Panc1 (cell line): ENCODE data around the gene SFPQ. TPM values are rescaled to one million over a fixed set of nuclear protein-coding genes. Genes with fewer than 3 reads are reported as not detected.

Experiments
- ATAC-seq: fragments of 200-7000 bp; cut with Tn5 transposase; 2 replicates; pipeline ENCODE4 v1.9.1; 2020; ENCODE audit warnings: mild to moderate bottlenecking, moderate library complexity
- BruUV-seq: library from RNA; stranded (reverse); fragments of 400-500 nt; replicated peaks from 2 replicates; lab custom pipeline; 2021; lab: Mats Ljungman, UMichigan
- CTCF ChIA-PET: fragments of 300-600 bp; sonication (Branson Sonifier 250); formaldehyde crosslinking; loops from one replicate; lab custom pipeline; 2022; ENCODE audit warnings: antibody characterized with exemption; lab: Charles Lee
- POLR2A ChIA-PET: fragments of 300-600 bp; sonication (Branson Sonifier 250); formaldehyde crosslinking; loops from one replicate; lab custom pipeline; 2022; ENCODE audit warnings: antibody characterized with exemption; lab: Charles Lee
- DNase-seq: peaks from one replicate; pipeline ENCODE4 v3.0.0-alpha.2; 2010; ENCODE audit warnings: low read depth, low spot score
- H3K27ac ChIP-seq: 2 replicates; pipeline ENCODE4 v1.5.1; 2011; ENCODE audit warnings: mild to moderate bottlenecking, low read length, inconsistent platforms
- H3K27me3 ChIP-seq: fragments of 200-500 bp; sonication (Bioruptor generic); 2 replicates; pipeline ENCODE4 v1.6.0; 2014; ENCODE audit warnings: low read length, inconsistent platforms; ENCODE audit not compliant: control insufficient read depth, insufficient read depth
- H3K36me3 ChIP-seq: fragments of 200-500 bp; sonication (Bioruptor generic); 2 replicates; pipeline ENCODE4 v1.5.1; 2014; ENCODE audit warnings: inconsistent platforms, mild to moderate bottlenecking, low read length, moderate library complexity; ENCODE audit not compliant: control insufficient read depth, insufficient read depth
- H3K4me1 ChIP-seq: 2 replicates; pipeline ENCODE4 v1.5.1; 2011; ENCODE audit warnings: inconsistent platforms, mild to moderate bottlenecking, low read length, moderate library complexity; ENCODE audit not compliant: control insufficient read depth, insufficient read depth
- H3K4me3 ChIP-seq, 2 experiments: 2 replicates each; pipeline ENCODE4 v1.5.1; 2011 to 2012; ENCODE audit warnings: low read depth in 2 of 2, low read length in 2 of 2, mild to moderate bottlenecking in 2 of 2, inconsistent platforms in 1 of 2, moderate library complexity in 1 of 2
- H3K9me3 ChIP-seq: fragments of 200-500 bp; sonication (Bioruptor generic); 2 replicates; pipeline ENCODE4 v1.5.1; 2014; ENCODE audit warnings: low read depth, mild to moderate bottlenecking, inconsistent platforms, low read length, moderate library complexity; ENCODE audit not compliant: control insufficient read depth, insufficient read depth
- POLR2AphosphoS5 ChIP-seq: IDR thresholded peaks from 2 replicates; pipeline ENCODE4 v1.6.1; 2012; ENCODE audit warnings: mild to moderate bottlenecking, low read depth, low read length, moderate library complexity
- REST ChIP-seq, 2 experiments: IDR thresholded peaks; 2 replicates each; pipeline ENCODE4 v1.6.1; 2011 to 2012; ENCODE audit warnings: low read depth in 2 of 2, control low read depth in 1 of 2, low read length in 1 of 2, mild to moderate bottlenecking in 1 of 2, moderate library complexity in 1 of 2; ENCODE audit not compliant: insufficient read depth in 1 of 2
- SIN3A ChIP-seq: IDR thresholded peaks from 2 replicates; pipeline ENCODE4 v1.6.1; 2012; ENCODE audit warnings: low read depth, mild to moderate bottlenecking, low read length, moderate library complexity, borderline replicate concordance; ENCODE audit not compliant: insufficient read depth
- TCF7L2 ChIP-seq: IDR thresholded peaks from 2 replicates; pipeline ENCODE4 v1.6.1; 2011; ENCODE audit warnings: mild to moderate bottlenecking, low read depth, low read length, inconsistent platforms
- in situ Hi-C: cut with HindIII; loops from 2 replicates; pipeline ENCODE4 v1.10.0; 2016; ENCODE audit warnings: low sequenced_read_pairs, low pct_unique_long_range_greater_than_20kb
- intact Hi-C: fragments of 100-400 bp; cut with micrococcal nuclease; formaldehyde crosslinking; loops from one replicate; pipeline ENCODE4 v1.10.0; 2022; ENCODE audit not compliant: unreplicated experiment
- total RNA-seq: library from RNA; stranded (reverse); gene quantifications from one replicate; pipeline ENCODE4 v1.2.1, GENCODE V29; 2021; ENCODE audit not compliant: unreplicated experiment
- TF ChIP-seq, protein P1 (sequence below): fragments of 450-650 bp; IDR thresholded peaks from 2 replicates; pipeline ENCODE4 v1.5.1; 2017; ENCODE audit warnings: mild to moderate bottlenecking

SFPQ gene
- total RNA-seq, 1 experiment from 2014 or later, result 266 TPM

DNA sequence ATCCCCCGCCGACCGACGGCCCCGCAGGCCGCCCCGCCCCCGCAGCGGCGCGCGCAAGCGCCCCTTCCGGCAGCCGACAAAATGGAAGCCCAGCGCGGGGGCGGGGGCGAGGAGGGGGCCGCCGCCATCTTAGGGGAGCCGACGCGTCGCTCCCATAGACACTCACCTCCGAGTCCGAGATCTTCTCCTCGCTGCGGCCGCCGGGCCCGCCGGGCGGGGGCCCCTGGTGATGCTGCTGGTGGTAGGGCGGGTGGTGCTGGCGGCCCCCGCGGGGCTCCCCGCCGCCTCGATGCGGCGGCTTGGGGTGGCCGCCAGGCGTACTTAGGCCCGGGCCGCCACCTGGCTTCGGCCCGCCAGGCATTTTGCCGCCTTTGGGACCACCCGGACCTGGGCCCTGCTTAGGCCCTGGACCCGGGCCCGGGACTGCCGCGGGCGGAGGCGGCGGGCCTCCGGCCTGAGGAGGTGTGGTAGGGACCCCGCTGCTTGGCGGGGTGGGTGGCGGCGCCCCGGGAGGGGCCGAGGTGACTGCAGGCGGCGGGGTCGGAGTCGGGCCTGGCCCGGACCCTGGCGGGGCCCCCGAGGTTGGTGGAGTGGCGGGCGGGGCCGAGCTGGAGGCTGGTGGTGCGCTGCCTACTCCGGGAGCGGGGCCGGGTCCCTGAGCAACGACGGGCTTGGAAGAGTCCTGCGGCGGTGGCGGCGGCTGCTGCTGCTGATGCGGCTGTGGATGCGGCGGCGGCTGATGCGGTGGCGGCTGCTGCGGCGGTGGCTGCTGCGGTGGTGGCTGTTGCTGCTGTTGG lies 691 bp downstream of the SFPQ start:
- CTCF ChIA-PET, result no interaction called here
- Histone ChIP-seq H3K4me1 (peaks cover 20% of the 10 kb centered on the region), H3K27me3 (no peaks in the 10 kb centered on the region), H3K36me3 (peaks cover 43% of the 10 kb centered on the region), H3K4me3 (peak overlapping the region; percentile 84 to 86), H3K27ac (peak overlapping the region; percentile 78; the same call in 1 of the 2 replicates), H3K9me3 (no peaks in the 10 kb centered on the region)
- TSS peak; percentile 35 for BruUV-seq
- ATAC-seq, result peak; percentile 68
- POLR2A ChIA-PET, result interaction anchor here (0.5 to 0.6 kb wide), 2 partner anchors 173 to 202 kb away, joined by 3 to 19 read pairs; no protein-coding TSS in a partner anchor
- TF ChIP-seq, protein P1, sequence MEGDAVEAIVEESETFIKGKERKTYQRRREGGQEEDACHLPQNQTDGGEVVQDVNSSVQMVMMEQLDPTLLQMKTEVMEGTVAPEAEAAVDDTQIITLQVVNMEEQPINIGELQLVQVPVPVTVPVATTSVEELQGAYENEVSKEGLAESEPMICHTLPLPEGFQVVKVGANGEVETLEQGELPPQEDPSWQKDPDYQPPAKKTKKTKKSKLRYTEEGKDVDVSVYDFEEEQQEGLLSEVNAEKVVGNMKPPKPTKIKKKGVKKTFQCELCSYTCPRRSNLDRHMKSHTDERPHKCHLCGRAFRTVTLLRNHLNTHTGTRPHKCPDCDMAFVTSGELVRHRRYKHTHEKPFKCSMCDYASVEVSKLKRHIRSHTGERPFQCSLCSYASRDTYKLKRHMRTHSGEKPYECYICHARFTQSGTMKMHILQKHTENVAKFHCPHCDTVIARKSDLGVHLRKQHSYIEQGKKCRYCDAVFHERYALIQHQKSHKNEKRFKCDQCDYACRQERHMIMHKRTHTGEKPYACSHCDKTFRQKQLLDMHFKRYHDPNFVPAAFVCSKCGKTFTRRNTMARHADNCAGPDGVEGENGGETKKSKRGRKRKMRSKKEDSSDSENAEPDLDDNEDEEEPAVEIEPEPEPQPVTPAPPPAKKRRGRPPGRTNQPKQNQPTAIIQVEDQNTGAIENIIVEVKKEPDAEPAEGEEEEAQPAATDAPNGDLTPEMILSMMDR, result peak; percentile 63; the same call in 1 of the 2 replicates
- TF ChIP-seq SIN3A (peak; percentile 19; the same call in 1 of the 2 replicates), POLR2AphosphoS5 (peak; percentile 79; the same call in 1 of the 2 replicates), TCF7L2 (no peak; the same call in 1 of the 2 replicates)
- DNase-seq, result no peak
- intact Hi-C loops (no loop called here), in situ Hi-C loops (no loop called here)

DNA sequence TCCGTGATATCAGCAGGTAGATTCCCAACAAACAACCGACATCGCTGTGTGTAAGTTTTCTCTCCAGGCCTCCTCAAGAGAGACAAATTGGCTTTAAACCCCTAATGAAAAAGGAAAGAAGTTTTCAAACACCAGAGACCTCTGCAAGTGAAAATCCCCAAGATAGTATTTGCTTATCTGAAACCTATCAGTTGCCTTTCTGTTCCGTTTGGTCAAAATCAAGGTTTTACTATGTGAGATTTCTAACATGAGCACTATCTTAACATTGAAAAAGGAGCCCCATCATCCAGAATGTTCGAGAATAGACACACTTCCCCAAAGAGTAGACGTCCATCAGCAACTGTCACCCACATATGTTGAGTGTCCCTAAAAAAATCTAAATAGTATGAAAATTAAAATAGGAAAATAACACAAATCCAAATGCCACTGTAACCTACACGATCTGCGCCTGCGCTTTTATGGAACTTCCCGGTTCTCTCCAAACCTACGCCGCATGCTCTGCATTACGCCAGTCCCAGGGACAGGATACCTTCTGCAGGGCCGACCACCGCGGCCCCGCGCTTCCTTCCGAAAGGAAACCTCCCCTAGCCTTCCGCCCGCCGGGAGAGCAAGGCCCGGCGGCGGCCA lies 1.4 kb downstream of the SFPQ start:
- ChIA-PET POLR2A (interaction anchor here (0.7 kb wide), 1 partner anchor 1142 kb away, joined by 3 read pairs; no protein-coding TSS in a partner anchor), CTCF (no interaction called here)
- DNase-seq, result no peak
- Histone ChIP-seq H3K36me3 (peaks cover 50% of the 10 kb centered on the region), H3K27ac (peak overlapping the region; percentile 76), H3K4me3 (peak overlapping the region; percentile 84 to 86), H3K27me3 (no peaks in the 10 kb centered on the region), H3K9me3 (no peaks in the 10 kb centered on the region), H3K4me1 (peaks cover 23% of the 10 kb centered on the region)
- intact Hi-C loops (no loop called here), in situ Hi-C loops (no loop called here)
- TF ChIP-seq SIN3A (no peak), POLR2AphosphoS5 (no peak), REST (IDR thresholded peaks at IDR 0.05; ENCODE audit: insufficient read depth in 1 of 2, low read depth in 2 of 2, low read length in 1 of 2) (no peak)
- TF ChIP-seq, protein P1, result no peak
- ATAC-seq, result no peak
- BruUV-seq, result no TSS peak
